ENCODE data around the gene SUSD4.

DNA sequence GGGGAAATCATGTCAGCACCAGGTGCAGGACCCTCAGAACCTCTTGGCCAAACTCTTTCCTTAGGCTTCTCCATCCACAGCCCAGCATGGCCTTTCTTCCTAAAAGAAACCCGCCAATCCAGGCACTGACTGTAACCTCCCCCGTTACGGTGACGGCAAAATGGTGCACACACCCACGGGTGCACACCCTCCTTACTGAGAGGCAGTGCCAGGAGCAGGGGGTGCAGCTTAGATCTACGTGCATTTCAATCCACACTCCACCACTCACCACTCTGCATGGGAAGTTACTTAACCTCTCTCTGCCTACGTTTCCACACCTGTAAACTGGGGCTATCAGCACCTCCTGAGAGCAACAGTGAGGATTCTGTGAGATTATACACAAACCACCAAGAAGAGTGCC is 31.0 kb downstream of the SUSD4 start:
- TF ChIP-seq, protein P1, sequence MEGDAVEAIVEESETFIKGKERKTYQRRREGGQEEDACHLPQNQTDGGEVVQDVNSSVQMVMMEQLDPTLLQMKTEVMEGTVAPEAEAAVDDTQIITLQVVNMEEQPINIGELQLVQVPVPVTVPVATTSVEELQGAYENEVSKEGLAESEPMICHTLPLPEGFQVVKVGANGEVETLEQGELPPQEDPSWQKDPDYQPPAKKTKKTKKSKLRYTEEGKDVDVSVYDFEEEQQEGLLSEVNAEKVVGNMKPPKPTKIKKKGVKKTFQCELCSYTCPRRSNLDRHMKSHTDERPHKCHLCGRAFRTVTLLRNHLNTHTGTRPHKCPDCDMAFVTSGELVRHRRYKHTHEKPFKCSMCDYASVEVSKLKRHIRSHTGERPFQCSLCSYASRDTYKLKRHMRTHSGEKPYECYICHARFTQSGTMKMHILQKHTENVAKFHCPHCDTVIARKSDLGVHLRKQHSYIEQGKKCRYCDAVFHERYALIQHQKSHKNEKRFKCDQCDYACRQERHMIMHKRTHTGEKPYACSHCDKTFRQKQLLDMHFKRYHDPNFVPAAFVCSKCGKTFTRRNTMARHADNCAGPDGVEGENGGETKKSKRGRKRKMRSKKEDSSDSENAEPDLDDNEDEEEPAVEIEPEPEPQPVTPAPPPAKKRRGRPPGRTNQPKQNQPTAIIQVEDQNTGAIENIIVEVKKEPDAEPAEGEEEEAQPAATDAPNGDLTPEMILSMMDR (IDR thresholded peaks at IDR 0.05): no peak
- TF ChIP-seq RCOR1 (IDR thresholded peaks at IDR 0.05; ENCODE audit: low read depth, low read length) (no peak), TP53 (CRISPR knock-in tag; IDR thresholded peaks at IDR 0.05) (no peak), GATA3 (IDR thresholded peaks at IDR 0.05; ENCODE audit: borderline replicate concordance) (no peak), POLR2A (IDR thresholded peaks at IDR 0.05; ENCODE audit: low read length) (no peak), ESRRA (IDR thresholded peaks at IDR 0.05; ENCODE audit: borderline replicate concordance, low read length) (no peak), JUN (IDR thresholded peaks at IDR 0.05) (no peak)

Data from A549 (cell line).